GM18870 (cell line): ENCODE measurements around the gene ADAMTS17.

Experiments used
- ATAC-seq: cut with Tn5 transposase; IDR thresholded peaks from one replicate; pipeline ENCODE4 v1.9.1; 2021; ENCODE audit warnings: moderate library complexity; ENCODE audit not compliant: unreplicated experiment

The ADAMTS17 gene

DNA sequence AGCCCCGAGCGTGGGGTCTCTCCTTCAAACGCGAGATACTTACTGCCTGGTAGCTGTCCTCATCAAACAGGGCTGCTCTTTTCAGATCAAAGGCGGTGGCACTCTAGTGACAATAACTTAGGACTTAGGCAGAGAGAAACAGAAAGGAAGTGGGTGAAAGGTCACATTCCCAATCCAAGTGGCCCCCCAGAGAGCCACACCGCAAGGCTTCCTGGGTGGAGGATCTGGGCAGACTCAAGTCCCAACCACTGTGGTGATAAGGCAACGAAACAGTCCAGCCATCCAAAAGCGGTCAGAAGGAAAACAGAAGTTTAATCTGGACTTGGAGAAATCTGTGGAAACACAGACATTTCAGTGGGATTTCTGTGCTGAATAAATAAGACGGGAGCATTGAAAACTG lies 227.2 kb downstream of the ADAMTS17 start:
- no peak for ATAC-seq

DNA sequence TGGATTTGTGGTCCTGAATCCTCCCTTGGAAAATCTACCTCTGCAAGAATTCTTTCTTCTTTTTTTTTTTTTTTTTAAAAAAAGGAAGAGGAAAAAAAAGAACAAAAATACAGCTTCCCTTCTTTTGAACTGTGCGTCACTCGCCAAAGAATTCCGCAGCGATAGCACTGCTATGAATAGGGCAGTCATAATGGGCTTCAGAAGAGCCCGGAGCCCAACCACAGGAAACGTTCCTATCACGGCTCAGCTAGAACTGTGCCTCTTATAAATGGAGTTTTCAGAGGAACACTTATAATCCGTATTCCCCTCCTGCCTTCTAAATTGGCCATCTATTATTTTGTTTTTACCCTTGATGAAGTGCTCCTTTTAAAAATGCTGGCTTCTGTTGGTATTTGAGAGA lies 227.7 kb downstream of the ADAMTS17 start:
- ATAC-seq: no peak

DNA sequence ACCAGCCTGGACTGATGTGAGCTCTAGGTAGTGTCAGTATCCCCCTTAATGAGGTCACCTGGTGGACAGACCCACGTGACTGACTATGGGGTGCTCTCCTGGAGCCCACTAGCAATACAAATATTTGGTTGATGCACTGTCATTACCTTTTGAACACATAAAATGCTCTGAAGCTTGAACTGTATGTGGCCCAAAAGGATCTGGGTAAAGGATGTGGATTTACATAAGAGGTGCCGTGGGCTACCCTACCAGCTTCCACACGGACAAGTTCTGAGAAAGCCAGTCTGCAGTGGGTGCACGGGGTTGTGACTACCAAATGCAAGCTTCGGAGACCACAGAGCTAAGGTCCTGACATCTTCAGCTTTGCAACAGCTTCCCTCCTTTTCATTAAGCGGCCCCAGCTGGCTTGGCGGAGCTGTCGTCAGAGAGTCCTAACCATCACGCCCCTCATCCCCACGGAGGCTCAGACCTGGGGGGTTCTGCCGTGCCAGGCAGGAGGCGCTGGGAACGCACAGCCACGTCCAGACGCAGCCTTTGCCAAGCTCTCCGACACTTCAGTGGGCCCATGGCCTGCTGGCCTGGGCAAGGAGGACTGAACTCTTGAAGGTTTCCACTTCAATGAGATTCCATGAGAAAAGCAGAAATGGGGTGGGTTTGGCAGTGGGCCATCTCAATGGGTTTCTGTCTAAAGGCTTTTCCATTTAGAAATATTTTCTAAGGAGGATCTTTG lies 228.3 kb downstream of the ADAMTS17 start:
- no peak for ATAC-seq

DNA sequence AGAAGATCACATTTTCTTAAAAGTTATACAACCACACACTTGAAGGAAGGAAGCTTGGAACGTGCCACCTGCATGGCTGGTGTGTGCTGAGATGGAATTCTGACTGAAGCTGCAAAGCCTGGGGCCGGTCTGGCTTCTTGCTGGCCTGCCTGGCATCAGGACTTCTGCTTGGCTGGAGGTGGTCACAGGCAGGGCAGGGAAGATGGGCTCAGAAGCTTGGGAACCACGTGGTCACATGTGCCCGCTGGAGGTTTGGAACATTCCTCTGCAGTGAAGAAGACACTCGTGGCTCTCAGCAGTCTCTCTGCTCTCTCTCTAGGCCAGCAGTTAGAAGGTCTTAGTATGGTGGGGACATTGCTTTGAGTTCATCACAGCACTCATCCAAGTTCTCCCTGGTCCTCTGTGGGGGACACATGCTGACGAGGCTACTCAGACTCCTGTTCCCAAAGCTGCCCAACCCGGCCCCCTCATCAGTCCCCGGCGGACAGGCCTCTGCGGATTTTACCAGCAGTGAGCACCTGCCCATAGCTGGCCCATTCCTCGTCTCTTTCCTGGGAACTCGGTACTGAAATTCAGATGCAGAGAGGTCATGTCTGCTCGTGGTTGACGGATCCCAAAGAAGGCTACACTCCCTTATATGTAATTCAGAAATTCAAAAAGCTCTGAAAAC lies 229.0 kb downstream of the ADAMTS17 start:
- no peak for ATAC-seq

DNA sequence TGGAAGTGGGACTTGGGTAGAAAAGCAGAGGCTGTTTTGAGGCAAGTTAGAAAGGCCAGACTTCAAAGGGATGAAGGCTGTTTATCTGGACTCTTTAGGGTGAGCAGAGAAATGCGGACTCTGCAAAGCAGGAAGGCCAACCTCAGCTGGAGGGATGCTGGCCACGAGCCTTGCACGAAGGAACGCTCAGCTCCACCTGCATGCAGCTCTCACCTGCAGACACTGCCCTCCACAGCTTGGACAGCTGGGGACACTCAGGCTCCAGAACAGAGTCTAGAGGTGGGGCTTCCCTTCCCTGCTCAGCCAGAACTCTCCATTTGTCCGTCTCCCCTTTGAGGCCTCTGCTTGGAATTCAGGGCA lies 229.7 kb downstream of the ADAMTS17 start:
- no peak for ATAC-seq

DNA sequence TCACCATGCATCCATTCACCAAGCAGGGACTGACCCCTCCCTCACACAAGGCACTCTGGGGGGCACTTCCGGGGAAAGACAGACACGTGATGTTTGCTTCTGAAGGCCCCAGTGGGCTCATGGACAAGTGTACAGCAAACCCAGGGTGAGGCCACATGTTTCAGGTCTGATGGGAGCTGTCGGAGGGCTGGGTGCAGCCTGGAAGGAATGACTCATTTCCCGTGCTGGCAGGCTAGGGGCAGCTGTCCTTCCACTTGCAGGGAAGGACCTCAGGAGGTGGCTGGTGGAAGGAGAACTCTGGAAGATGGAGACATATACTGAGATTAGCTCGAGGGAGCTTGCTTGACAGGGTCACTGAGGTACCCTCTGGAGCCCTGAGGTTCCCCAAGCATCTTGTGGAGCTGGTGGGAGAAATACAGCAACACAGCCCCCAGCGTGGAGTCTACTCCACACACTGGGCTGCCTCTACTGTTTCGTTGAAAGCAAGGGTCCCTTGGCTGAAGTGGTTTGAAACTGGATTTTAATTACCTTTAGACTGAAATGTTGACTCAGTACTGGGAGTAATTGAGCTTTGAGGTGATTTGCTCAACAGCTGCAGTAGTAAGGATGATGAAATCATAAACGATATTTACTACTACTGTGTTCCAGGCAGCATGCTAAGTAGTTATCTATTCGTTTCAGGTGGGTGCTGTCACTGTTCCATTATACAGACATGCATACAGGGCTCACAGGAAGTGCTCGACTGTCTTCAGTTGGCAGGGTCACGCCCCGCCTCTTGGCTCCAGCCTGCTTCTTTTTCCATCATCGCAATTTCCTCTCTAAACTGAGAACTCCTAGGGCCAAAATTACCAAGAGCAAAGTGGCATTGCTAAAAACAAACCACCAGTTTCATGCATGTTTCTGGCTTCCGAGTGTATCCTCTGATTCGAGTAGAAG lies 230.4 kb downstream of the ADAMTS17 start:
- no peak for ATAC-seq

DNA sequence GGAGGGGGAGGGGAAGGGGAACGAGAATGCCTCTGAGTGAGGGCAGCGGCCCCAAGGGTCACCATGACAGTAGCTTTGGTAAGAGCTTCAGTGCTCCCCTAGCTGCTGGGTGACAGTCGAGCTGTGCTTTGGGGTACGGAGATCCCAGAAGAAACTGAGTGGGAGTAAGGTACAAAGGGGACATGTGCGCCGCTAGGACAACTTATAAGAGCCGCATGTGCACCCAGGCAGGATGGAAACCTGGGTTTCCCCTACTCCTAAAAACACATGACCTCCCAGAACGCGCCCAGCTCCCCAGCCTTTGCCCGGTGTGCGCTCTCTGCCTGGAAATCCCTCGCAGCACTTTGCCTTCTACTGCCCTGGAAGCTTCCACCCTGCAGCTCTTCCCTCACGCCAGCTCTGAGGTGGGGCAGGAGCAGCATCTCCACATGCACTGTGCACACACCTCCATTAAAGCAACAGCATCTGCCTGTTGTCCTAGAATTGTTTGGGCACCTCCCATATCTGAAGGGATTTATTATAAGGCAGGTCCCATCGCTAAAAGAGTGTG lies 232.2 kb downstream of the ADAMTS17 start:
- ATAC-seq: no peak

DNA sequence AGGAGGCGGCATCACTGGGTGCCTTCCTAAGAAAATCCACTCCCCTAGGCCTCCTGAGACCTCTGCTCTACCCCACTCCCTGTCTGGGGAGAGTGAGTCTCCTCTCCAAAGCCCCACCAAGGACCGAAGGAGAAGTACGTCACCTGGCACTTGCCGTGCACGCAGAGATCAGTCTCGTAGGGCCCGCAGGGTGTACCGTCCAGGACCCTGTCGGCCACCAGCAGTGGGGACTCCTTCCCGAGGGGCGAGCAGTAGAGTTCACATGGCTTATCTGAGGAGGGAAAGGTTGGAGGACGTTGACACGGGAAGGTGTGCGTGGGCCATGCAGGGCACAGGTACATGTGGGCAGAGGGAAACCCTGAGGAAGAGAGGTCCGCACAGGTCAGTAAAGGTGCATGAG lies 232.9 kb downstream of the ADAMTS17 start:
- no peak for ATAC-seq

DNA sequence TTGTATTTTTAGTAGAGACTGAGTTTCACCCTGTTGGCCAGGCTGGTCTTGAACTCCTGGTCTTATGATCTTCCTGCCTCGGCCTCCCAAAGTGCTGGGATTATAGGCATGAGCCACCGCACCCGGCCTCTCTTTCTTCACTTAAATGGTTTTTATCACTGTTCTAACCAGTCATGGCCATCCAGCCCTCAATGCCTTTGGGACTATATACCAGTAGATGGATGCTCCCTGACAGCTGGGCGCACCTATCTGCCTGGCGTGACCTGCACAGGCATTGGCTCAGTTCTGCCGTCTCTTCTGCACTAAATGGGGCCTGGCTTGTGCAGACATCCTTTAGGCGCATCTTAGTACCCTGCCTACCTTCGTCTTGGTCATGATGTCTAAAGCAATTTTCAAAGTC lies 233.4 kb downstream of the ADAMTS17 start:
- no peak for ATAC-seq

DNA sequence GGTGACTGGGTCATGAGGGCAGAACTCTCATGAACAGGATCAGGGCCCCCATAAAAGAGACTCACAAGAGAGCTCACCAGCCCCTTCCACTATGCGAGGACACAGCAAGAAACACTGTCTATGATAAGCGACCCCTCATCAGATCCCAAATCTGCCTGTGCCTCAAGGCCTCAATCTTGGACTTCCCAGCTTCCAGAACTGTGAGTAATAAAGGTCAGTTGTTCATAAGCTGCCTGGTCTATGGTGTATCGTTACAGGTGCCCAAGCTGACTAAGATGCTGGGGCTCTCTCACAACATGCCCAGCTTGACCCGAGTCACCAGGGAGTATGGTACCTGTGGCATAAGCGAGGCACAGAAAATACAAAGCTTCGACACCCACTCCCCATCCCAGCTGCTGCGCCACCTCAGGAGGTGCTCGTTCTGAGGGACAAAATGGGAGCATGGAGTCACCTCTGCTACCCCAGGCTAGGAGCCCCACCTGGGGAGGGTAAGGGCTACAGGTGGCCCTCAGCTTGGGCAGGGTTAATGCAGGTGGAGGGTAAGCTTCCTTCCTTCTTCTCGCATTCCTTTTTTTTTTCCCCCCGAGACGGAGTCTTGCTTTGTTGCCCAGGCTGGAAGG lies 234.1 kb downstream of the ADAMTS17 start:
- ATAC-seq: no peak

DNA sequence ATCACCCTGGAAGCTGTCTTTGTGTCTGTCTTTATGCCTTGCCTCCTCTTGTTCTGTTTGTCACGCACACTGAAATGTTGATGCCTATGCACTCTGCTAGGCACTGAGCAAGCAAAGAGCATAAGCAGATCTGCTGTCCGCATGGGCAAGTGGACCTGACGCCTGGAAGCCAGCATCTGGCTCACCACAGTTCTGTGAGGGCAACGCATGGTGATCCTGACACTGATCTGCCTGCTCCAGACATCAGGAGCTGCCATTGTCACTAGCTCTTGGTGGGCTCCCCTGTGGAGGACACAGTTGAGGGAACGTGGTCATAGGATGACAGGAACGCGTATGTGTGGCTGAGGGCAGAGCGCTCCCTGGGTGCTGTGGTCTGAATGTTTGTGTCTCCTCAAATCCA lies 234.6 kb downstream of the ADAMTS17 start:
- ATAC-seq: no peak

DNA sequence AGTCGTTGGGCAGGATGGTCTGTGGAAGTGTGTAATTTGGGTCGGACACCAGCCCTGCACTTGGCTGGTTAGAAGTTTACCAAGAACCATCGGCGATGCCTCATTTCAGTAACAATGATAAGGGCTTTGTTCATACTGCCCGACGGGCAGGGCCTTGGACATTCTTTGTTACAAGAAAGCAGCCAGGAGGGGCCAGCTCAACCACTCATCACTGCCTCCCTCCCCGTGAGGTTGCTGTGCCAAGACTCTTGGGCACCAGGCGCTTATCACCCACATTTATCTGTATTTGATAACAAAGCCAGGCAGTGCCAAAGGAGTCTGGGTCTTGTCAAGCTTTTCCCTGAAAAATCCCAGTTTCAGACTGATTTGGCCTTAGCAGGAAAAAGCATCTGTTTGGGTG lies 235.0 kb downstream of the ADAMTS17 start:
- no peak for ATAC-seq

DNA sequence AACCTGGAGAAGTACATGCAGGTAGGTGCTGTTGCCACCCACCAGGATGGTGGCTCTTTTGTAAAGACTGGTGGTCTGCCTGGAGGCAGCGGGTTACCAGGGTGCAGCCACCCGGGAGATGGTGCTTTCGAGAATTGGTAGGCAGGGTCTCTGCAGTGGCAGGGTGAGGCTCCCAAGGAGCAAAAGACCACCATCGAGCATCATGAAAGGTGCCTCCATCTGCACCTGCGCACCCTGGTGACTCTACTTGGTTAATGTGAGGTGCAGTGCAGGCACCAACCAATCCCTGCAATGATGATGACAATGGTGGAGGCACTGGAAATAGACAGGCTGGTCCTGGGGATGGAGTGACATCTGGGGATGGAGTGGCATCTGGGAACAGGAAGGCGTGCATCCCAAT lies 236.7 kb downstream of the ADAMTS17 start:
- ATAC-seq: no peak

DNA sequence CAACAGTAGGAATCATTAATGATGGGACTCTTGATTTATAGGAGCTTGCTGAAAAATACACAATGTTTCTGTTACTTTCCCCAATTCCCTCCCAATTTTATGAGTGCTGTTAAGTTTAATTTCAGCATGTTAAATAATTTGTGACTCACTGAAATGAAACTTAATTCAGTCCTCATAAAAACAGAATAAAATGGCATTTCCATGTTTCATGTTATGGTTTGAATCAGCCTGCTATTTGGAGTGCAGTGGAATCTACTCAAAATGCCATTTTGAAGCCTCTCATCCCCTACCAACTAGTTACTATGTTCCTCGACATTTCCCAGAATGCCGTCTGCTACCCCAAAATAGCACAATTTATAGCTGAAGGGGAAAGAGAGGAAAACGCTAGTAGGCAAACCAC lies 237.5 kb downstream of the ADAMTS17 start:
- ATAC-seq: no peak

DNA sequence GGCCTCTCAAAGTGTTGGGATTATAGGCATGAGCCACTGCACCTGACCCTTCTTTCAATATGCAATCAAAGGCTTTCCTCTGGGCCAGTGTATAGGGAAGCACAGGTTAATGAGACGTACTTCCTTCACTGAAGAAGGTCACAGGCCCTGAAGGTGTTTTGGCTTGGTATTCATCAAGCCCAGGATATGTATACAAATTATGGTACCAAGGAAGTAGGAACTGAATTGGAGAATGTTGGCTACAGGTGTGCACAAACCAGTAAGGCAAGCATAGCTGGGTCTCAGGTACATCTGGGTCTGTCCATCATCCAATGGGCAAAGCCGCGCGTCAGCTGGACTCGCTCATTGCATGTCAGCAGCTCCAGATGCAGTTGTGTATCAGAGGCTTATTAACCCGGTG lies 237.9 kb downstream of the ADAMTS17 start:
- ATAC-seq: no peak

DNA sequence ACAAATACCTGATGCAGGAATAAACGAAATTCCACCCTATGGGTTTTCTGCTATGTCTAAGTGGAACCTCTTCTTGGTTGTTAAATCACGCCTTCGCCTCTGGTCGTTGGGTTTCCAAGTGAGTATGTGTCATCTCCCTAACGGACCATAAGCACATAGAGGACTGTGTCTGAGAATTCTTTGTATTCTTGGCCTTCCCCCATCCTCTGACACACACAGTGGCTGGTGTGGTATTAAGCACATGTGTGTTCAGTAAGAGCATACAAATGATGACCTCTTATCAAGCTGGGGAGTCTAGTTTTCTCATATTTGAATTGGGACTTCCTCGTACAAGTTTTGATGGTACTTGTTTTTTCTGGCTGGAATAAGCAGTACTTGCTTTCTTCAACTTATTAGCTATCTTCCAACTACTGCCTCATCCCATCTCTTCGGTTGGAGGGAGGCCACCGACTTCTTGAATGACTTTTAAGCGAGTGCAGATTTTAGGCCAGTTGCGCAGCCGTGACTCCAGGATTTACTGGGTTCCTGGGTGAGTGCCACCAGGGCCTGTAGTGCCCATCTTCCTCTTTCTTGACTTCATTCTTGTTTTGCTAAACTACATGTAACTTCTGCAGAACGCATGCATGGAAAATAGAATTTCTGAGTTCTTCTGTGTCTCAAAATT lies 240.2 kb downstream of the ADAMTS17 start:
- no peak for ATAC-seq

DNA sequence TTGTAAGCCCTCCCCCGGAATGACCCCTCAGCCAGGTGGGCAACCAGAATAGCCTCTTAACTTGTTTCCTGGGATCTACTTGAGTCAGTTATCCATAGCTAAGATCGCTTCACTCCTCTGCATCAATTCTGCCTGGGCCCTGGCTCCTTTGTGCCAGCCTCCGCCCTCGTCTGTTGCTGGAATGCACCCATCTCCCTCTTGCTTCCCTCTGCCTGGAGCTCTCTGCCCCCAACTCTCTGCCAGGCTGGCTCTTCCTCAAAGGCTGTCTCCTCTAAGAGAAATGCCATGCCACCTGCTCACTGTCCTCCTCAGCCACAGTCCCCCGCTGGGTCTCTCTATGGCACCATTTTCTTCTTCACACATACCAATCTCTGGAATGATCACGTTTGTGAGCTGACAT lies 240.8 kb downstream of the ADAMTS17 start:
- ATAC-seq: no peak

DNA sequence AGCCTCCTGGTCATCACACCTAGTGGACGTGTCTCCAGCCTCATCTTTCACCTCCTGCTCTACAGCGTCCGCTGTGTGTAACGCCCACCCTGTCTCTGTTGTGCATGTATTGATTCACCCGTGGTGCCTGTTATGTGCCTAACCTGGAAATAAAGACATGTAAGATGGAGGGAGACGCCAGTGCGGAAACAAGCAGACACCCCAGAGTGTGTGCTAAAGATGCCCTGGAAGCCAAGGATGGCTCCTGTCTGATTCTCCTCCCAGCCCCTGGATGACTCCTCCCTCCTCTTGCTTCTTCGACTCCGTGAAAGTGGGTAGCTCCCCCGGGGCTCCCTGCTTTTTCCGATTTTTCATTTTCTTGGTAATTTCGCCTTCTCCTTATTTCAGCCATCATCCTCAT lies 241.8 kb downstream of the ADAMTS17 start:
- no peak for ATAC-seq

DNA sequence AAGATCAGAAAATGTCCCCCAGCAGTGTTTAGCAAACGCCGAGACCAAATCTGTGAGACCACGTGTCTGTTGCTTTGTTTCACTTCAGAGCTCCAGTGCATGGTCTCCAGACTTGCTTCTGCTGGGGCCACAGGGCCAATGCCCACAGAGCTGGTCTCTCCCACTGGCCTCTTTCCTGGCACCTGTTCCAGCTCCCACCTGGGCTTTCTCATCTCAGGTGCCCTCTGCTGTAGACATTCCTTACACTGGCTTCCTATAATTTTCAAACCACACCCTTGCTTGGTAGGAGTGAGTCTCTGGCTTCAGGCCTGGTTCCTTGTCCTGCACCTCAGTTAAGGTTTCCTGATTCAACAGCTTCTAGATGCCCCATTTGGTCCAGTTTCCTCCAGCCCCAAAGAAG lies 243.1 kb downstream of the ADAMTS17 start:
- ATAC-seq: no peak

DNA sequence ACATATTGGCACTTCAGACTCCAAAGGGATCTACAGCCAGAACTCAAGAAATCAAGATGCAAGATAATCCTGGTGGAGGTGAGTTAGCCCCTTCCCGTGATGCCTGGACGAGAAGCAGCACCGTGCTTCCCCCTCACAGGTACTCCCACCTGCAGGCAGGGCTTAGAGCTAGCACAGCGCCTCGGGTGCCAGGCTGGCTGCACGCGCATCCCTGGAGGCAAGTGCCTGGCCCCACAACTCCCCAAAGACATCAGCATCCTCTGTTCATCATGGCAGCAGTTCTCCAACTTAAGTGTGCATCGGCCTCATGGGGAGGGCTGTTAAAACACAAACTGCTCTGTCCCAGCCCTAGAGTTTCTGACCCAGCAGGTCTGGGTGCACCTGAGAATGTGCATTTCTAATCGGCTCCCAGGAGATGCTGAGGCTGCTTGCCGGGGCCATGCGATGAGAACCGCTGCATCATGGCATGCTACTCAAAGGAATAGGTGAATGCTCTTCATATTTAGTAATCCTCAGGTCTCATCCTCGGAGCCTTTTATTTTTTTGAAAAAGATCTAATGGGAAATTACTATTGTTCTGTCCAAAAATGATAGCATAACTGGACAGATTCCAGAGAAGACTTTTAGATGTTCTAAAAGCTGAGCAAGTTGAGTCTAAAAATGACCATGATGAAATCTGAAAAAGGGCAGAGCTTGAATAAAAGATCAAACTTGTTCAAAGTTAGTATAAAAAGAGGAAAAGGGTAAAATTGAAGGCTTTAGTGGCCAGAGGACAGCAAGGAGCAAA lies 244.2 kb downstream of the ADAMTS17 start:
- no peak for ATAC-seq
